WTC11 (cell line): ENCODE measurements around the gene PALS1. TPM values are rescaled to one million over a fixed set of nuclear protein-coding genes. Genes with fewer than 3 reads are reported as not detected.
A peak's percentile ranks its signal among the peaks of the same experiment; 100 is the strongest.

Experiments
- ATAC-seq: fragments of 200-7000 bp; cut with Tn5 transposase; 2 replicates; pipeline ENCODE4 v1.10.0; 2021; ENCODE audit warnings: mild to moderate bottlenecking, moderate library complexity
- CTCF ChIA-PET: fragments of 300-600 bp; sonication (Branson Sonifier 250); formaldehyde crosslinking; loops from one replicate; lab custom pipeline; 2021; ENCODE audit warnings: antibody characterized with exemption; lab: Charles Lee
- POLR2A ChIA-PET: fragments of 350-600 bp; sonication (Branson Sonifier 250); formaldehyde crosslinking; loops from one replicate; lab custom pipeline; 2021; ENCODE audit warnings: antibody characterized with exemption; lab: Charles Lee
- DNase-seq: peaks from one replicate; pipeline ENCODE4 v3.0.0; 2021; ENCODE audit warnings: low spot score
- H3K27ac Mint-ChIP-seq: 2 replicates; pipeline ENCODE4 v1.8.0; 2021; ENCODE audit warnings: mixed read lengths
- H3K27me3 Mint-ChIP-seq: 2 replicates; pipeline ENCODE4 v1.8.0; 2021; ENCODE audit warnings: low read depth, mild to moderate bottlenecking, moderate library complexity, mixed read lengths
- H3K36me3 Mint-ChIP-seq: 2 replicates; pipeline ENCODE4 v1.8.0; 2021; ENCODE audit warnings: mixed read lengths
- H3K4me1 Mint-ChIP-seq: 2 replicates; pipeline ENCODE4 v1.8.0; 2022; ENCODE audit warnings: mixed read lengths
- H3K4me3 Mint-ChIP-seq: 2 replicates; pipeline ENCODE4 v1.8.0; 2021; ENCODE audit warnings: mild to moderate bottlenecking, moderate library complexity, mixed read lengths
- H3K9me3 Mint-ChIP-seq: 2 replicates; pipeline ENCODE4 v1.8.0; 2021; ENCODE audit warnings: mixed read lengths
- CDX4 ChIP-seq: fragments of 250-450 bp; sonication (Bioruptor Pico); IDR thresholded peaks from 2 replicates; pipeline ENCODE4 v1.9.0; 2021; ENCODE audit warnings: moderate library complexity, mild to moderate bottlenecking, inconsistent platforms, borderline replicate concordance
- CREM ChIP-seq: sonication (generic); formaldehyde crosslinking; IDR thresholded peaks from 2 replicates; pipeline ENCODE4 v1.8.1; 2022; ENCODE audit warnings: mild to moderate bottlenecking, missing genetic modification reagents, moderate library complexity
- ELF4 ChIP-seq: sonication (generic); formaldehyde crosslinking; IDR thresholded peaks from 2 replicates; pipeline ENCODE4 v1.8.1; 2022; ENCODE audit warnings: low read depth, mild to moderate bottlenecking, moderate library complexity, missing genetic modification reagents
- FOXJ3 ChIP-seq: sonication (generic); formaldehyde crosslinking; IDR thresholded peaks from 2 replicates; pipeline ENCODE4 v1.9.0; 2021; ENCODE audit warnings: missing genetic modification reagents, mild to moderate bottlenecking, borderline replicate concordance
- IRF2 ChIP-seq: sonication (generic); formaldehyde crosslinking; IDR thresholded peaks from 2 replicates; pipeline ENCODE4 v1.8.0; 2022; ENCODE audit warnings: low read depth, missing genetic modification reagents, borderline replicate concordance
- MXD4 ChIP-seq: fragments of 250-450 bp; sonication (Bioruptor Pico); IDR thresholded peaks from 2 replicates; pipeline ENCODE4 v1.8.0; 2021; ENCODE audit warnings: mild to moderate bottlenecking, moderate library complexity, borderline replicate concordance
- NFATC4 ChIP-seq: fragments of 250-450 bp; sonication (Bioruptor Pico); IDR thresholded peaks from 2 replicates; pipeline ENCODE4 v1.9.0; 2021; ENCODE audit warnings: mild to moderate bottlenecking
- NFE2L1 ChIP-seq: sonication (generic); formaldehyde crosslinking; IDR thresholded peaks from 2 replicates; pipeline ENCODE4 v1.8.1; 2023; ENCODE audit warnings: missing genetic modification reagents
- NR1H2 ChIP-seq: sonication (generic); formaldehyde crosslinking; IDR thresholded peaks from 2 replicates; pipeline ENCODE4 v1.9.0; 2021; ENCODE audit warnings: mild to moderate bottlenecking, moderate library complexity, missing genetic modification reagents
- RORB ChIP-seq: fragments of 250-450 bp; sonication (Bioruptor Pico); IDR thresholded peaks from 2 replicates; pipeline ENCODE4 v1.9.0; 2021; ENCODE audit warnings: mild to moderate bottlenecking
- SMAD3 ChIP-seq: sonication (generic); formaldehyde crosslinking; IDR thresholded peaks from 2 replicates; pipeline ENCODE4 v1.8.0; 2022; ENCODE audit warnings: missing genetic modification reagents, mild to moderate bottlenecking, borderline replicate concordance
- SP1 ChIP-seq: sonication (generic); formaldehyde crosslinking; conservative IDR thresholded peaks from 2 replicates; pipeline ENCODE4 v1.8.1; 2022; ENCODE audit warnings: missing genetic modification reagents
- TEAD1 ChIP-seq: sonication (generic); formaldehyde crosslinking; IDR thresholded peaks from 2 replicates; pipeline ENCODE4 v1.8.0; 2022; ENCODE audit warnings: mild to moderate bottlenecking, missing genetic modification reagents
- TP53 ChIP-seq: sonication (generic); formaldehyde crosslinking; IDR thresholded peaks from 2 replicates; pipeline ENCODE4 v1.8.1; 2023; ENCODE audit warnings: mild to moderate bottlenecking, missing genetic modification reagents
- USF1 ChIP-seq: sonication (generic); formaldehyde crosslinking; IDR thresholded peaks from 2 replicates; pipeline ENCODE4 v1.8.0; 2022; ENCODE audit warnings: mild to moderate bottlenecking, missing genetic modification reagents
- ZNF138 ChIP-seq: sonication (generic); formaldehyde crosslinking; conservative IDR thresholded peaks from 2 replicates; pipeline ENCODE4 v1.8.1; 2022; ENCODE audit warnings: mild to moderate bottlenecking, moderate library complexity, missing genetic modification reagents
- ZNF512 ChIP-seq: sonication (generic); formaldehyde crosslinking; IDR thresholded peaks from 2 replicates; pipeline ENCODE4 v1.8.1; 2022; ENCODE audit warnings: missing genetic modification reagents, borderline replicate concordance
- total RNA-seq: library from RNA; stranded (reverse); gene quantifications from 3 replicates; pipeline ENCODE4 v1.2.3, GENCODE V29; 2021
- TF ChIP-seq, protein P1 (sequence below): sonication (generic); formaldehyde crosslinking; IDR thresholded peaks from 2 replicates; pipeline ENCODE4 v1.8.1; 2023; ENCODE audit warnings: mild to moderate bottlenecking, missing genetic modification reagents, moderate library complexity
- TF ChIP-seq, protein P2 (sequence below): sonication (generic); formaldehyde crosslinking; conservative IDR thresholded peaks from 2 replicates; pipeline ENCODE4 v1.8.1; 2023; ENCODE audit warnings: mild to moderate bottlenecking, low read depth, missing genetic modification reagents, moderate library complexity
- TF ChIP-seq, protein P3 (sequence below): fragments of 200-600 bp; IDR thresholded peaks from 2 replicates; pipeline ENCODE4 v1.8.0; 2022; ENCODE audit warnings: antibody characterized with exemption

Gene PALS1
- total RNA-seq, 1 experiment from 2014 or later, result 18.0 TPM

GRCh38 chr14:67242168-67242420 lies 859 bp downstream of the PALS1 start:
- POLR2A ChIA-PET, result interaction anchor here (1.3 to 1.6 kb wide), 2 partner anchors 20 to 44 kb away, joined by 3 read pairs; no protein-coding TSS in a partner anchor
- H3K27ac Mint-ChIP-seq, result peak overlapping the region; percentile 98
- H3K9me3 Mint-ChIP-seq, result no peaks in the 10 kb centered on the region
- CTCF ChIA-PET, result interaction anchor here (2.0 to 2.1 kb wide), 2 partner anchors 44 to 118 kb away, joined by 6 to 10 read pairs; partner anchors contain the start of gene ATP6V1D
- ATAC-seq, result no peak
- H3K36me3 Mint-ChIP-seq, result no peaks in the 10 kb centered on the region
- H3K4me3 Mint-ChIP-seq, result peak overlapping the region; percentile 89
- DNase-seq, result no peak
- H3K27me3 Mint-ChIP-seq, result peaks cover 26% of the 10 kb centered on the region
- peaks cover 23% of the 10 kb centered on the region for H3K4me1 Mint-ChIP-seq
- TF ChIP-seq ELF4 (CRISPR knock-in tag) (no peak), TP53 (CRISPR knock-in tag) (no peak), SP1 (CRISPR knock-in tag) (no peak), TEAD1 (no peak), NFATC4 (CRISPR knock-in tag) (no peak), USF1 (CRISPR knock-in tag) (no peak), SMAD3 (CRISPR knock-in tag) (no peak), MXD4 (CRISPR knock-in tag) (no peak), ZNF512 (CRISPR knock-in tag) (no peak), ZNF138 (CRISPR knock-in tag) (no peak), CDX4 (CRISPR knock-in tag) (no peak), CREM (no peak), NR1H2 (no peak), NFE2L1 (CRISPR knock-in tag) (no peak)
- TF ChIP-seq, protein P1, sequence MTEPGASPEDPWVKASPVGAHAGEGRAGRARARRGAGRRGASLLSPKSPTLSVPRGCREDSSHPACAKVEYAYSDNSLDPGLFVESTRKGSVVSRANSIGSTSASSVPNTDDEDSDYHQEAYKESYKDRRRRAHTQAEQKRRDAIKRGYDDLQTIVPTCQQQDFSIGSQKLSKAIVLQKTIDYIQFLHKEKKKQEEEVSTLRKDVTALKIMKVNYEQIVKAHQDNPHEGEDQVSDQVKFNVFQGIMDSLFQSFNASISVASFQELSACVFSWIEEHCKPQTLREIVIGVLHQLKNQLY (CRISPR knock-in tag), result no peak
- TF ChIP-seq, protein P2, sequence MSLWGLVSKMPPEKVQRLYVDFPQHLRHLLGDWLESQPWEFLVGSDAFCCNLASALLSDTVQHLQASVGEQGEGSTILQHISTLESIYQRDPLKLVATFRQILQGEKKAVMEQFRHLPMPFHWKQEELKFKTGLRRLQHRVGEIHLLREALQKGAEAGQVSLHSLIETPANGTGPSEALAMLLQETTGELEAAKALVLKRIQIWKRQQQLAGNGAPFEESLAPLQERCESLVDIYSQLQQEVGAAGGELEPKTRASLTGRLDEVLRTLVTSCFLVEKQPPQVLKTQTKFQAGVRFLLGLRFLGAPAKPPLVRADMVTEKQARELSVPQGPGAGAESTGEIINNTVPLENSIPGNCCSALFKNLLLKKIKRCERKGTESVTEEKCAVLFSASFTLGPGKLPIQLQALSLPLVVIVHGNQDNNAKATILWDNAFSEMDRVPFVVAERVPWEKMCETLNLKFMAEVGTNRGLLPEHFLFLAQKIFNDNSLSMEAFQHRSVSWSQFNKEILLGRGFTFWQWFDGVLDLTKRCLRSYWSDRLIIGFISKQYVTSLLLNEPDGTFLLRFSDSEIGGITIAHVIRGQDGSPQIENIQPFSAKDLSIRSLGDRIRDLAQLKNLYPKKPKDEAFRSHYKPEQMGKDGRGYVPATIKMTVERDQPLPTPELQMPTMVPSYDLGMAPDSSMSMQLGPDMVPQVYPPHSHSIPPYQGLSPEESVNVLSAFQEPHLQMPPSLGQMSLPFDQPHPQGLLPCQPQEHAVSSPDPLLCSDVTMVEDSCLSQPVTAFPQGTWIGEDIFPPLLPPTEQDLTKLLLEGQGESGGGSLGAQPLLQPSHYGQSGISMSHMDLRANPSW (CRISPR knock-in tag), result no peak
- TF ChIP-seq, protein P3, sequence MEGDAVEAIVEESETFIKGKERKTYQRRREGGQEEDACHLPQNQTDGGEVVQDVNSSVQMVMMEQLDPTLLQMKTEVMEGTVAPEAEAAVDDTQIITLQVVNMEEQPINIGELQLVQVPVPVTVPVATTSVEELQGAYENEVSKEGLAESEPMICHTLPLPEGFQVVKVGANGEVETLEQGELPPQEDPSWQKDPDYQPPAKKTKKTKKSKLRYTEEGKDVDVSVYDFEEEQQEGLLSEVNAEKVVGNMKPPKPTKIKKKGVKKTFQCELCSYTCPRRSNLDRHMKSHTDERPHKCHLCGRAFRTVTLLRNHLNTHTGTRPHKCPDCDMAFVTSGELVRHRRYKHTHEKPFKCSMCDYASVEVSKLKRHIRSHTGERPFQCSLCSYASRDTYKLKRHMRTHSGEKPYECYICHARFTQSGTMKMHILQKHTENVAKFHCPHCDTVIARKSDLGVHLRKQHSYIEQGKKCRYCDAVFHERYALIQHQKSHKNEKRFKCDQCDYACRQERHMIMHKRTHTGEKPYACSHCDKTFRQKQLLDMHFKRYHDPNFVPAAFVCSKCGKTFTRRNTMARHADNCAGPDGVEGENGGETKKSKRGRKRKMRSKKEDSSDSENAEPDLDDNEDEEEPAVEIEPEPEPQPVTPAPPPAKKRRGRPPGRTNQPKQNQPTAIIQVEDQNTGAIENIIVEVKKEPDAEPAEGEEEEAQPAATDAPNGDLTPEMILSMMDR, result no peak

GRCh38 chr14:67245104-67245503 lies 3.9 kb downstream of the PALS1 start:
- H3K9me3 Mint-ChIP-seq, result no peaks in the 10 kb centered on the region
- TF ChIP-seq IRF2 (CRISPR knock-in tag) (no peak), SMAD3 (CRISPR knock-in tag) (no peak), FOXJ3 (no peak), RORB (CRISPR knock-in tag) (no peak)
- H3K4me1 Mint-ChIP-seq, result peaks cover 28% of the 10 kb centered on the region
- CTCF ChIA-PET, result no interaction called here
- POLR2A ChIA-PET, result no interaction called here
- H3K4me3 Mint-ChIP-seq, result no peak overlapping the region
- DNase-seq, result no peak
- no peaks in the 10 kb centered on the region for H3K36me3 Mint-ChIP-seq
- no peak overlapping the region for H3K27ac Mint-ChIP-seq
- no peak for ATAC-seq
- H3K27me3 Mint-ChIP-seq, result peaks cover 6% of the 10 kb centered on the region
